K562 (cell line): ENCODE data around the gene CEP128. TPM values are rescaled to one million over a fixed set of nuclear protein-coding genes. Genes with fewer than 3 reads are reported as not detected.

ENCODE experiments used
- ATAC-seq: fragments of 200-7000 bp; cut with Tn5 transposase; 3 replicates; pipeline ENCODE4 v1.9.1; 2020; ENCODE audit warnings: moderate library complexity
- BruUV-seq: library from RNA; stranded (reverse); fragments of 400-500 nt; replicated peaks from 2 replicates; lab custom pipeline; 2021; lab: Mats Ljungman, UMichigan
- CTCF ChIA-PET: fragments of 300-600 bp; formaldehyde crosslinking; extraction: SDS; loops from one replicate; lab custom pipeline; 2021; ENCODE audit warnings: low intra/inter-chr PET ratio; lab: Yijun Ruan, JAX
- POLR2A ChIA-PET: fragments of 300-600, 350-650 bp; sonication (Branson Sonifier 250); formaldehyde crosslinking; extraction: SDS; loops from one replicate; lab custom pipeline; 2021; ENCODE audit warnings: antibody characterized with exemption, inconsistent platforms; lab: Yijun Ruan, JAX
- DNase-seq, 4 experiments: peaks; one replicate each; pipeline versions ENCODE4 v3.0.0 to v3.0.0-alpha.2; 2011 to 2018; ENCODE audit warnings: low spot score in 3 of 4, mixed read lengths in 3 of 4; ENCODE audit errors: extremely low read depth in 1 of 4
- FAIRE-seq: peaks from 2 replicates; lab custom pipeline; 2011; peaks lifted over from hg19 to GRCh38; lab: Jason Lieb, UNC
- H2AFZ ChIP-seq: 2 replicates; pipeline ENCODE4 v1.6.0; 2011; ENCODE audit warnings: low read depth, low read length, control low read depth, inconsistent platforms
- H3K27ac ChIP-seq: fragments of 200-600 bp; 3 replicates; pipeline ENCODE4 v1.8.0; 2011; ENCODE audit warnings: low read depth, mild to moderate bottlenecking, control low read depth, inconsistent platforms, low read length, moderate library complexity, mixed read lengths; ENCODE audit errors: extremely low read depth
- H3K27me3 ChIP-seq, 2 experiments: fragments of 300-600 bp in 1 of 2; 2 replicates in 1 of 2; 3 replicates in 1 of 2; pipeline versions ENCODE4 v1.6.0 to v1.8.0; 2011; ENCODE audit warnings: inconsistent platforms in 2 of 2, low read length in 2 of 2, mild to moderate bottlenecking in 1 of 2, mixed read lengths in 1 of 2, moderate library complexity in 1 of 2; ENCODE audit not compliant: control insufficient read depth in 2 of 2, insufficient read depth in 2 of 2
- H3K36me3 ChIP-seq: fragments of 300-600 bp; 3 replicates; pipeline ENCODE4 v1.8.0; 2011; ENCODE audit warnings: mild to moderate bottlenecking, low read length, inconsistent platforms; ENCODE audit not compliant: control insufficient read depth, insufficient read depth
- H3K4me1 ChIP-seq, 2 experiments: fragments of 200-600 bp in 1 of 2; replicated peaks in 1 of 2; 2 replicates in 1 of 2; 3 replicates in 1 of 2; pipeline versions ENCODE4 v1.5.1 to v1.8.0; 2011; ENCODE audit warnings: inconsistent platforms in 2 of 2, low read length in 2 of 2, mild to moderate bottlenecking in 1 of 2, mixed read lengths in 1 of 2, moderate library complexity in 1 of 2; ENCODE audit not compliant: control insufficient read depth in 2 of 2, insufficient read depth in 2 of 2
- H3K4me2 ChIP-seq: 2 replicates; pipeline ENCODE4 v1.6.1; 2011; ENCODE audit warnings: low read length, control low read depth, inconsistent platforms, mixed read lengths; ENCODE audit not compliant: insufficient read depth
- H3K4me3 ChIP-seq: fragments of 200-600 bp; sonication (generic), shearing (Covaris generic); 2 replicates; pipeline ENCODE4 v1.5.1; 2016; ENCODE audit warnings: control low read depth, inconsistent platforms
- H3K79me2 ChIP-seq: fragments of 200-600 bp; 3 replicates; pipeline ENCODE4 v1.8.0; 2011; ENCODE audit warnings: low read length, inconsistent platforms; ENCODE audit not compliant: control insufficient read depth, insufficient read depth
- H3K9ac ChIP-seq, 2 experiments: 2 replicates each; pipeline versions ENCODE4 v1.6.0 to v1.6.1; 2011; ENCODE audit warnings: low read depth in 2 of 2, low read length in 2 of 2, control low read depth in 1 of 2, inconsistent platforms in 1 of 2, mild to moderate bottlenecking in 1 of 2, mixed read lengths in 1 of 2; ENCODE audit not compliant: insufficient read depth in 1 of 2
- H3K9me1 ChIP-seq: one replicate; pipeline ENCODE4 v1.6.0; 2011; ENCODE audit warnings: inconsistent platforms, mild to moderate bottlenecking, low read length, moderate library complexity; ENCODE audit not compliant: control insufficient read depth, insufficient read depth
- H3K9me3 ChIP-seq: replicated peaks from 2 replicates; pipeline ENCODE4 v1.5.1; 2011; ENCODE audit warnings: low read depth, low read length, inconsistent platforms; ENCODE audit not compliant: control insufficient read depth, insufficient read depth
- H4K20me1 ChIP-seq: replicated peaks from 2 replicates; pipeline ENCODE4 v1.6.1; 2011; ENCODE audit warnings: low read length, inconsistent platforms, mixed read lengths; ENCODE audit not compliant: control insufficient read depth, insufficient read depth
- L3MBTL2 ChIP-seq: fragments of 450-650 bp; IDR thresholded peaks from 2 replicates; pipeline ENCODE4 v1.6.1; 2016; ENCODE audit warnings: mild to moderate bottlenecking, moderate library complexity
- POLR2H ChIP-seq: IDR thresholded peaks from 2 replicates; pipeline ENCODE4 v1.6.1; 2016; ENCODE audit warnings: missing genetic modification characterization, low read depth, mild to moderate bottlenecking, control low read depth, missing compliant biosample characterization, moderate library complexity
- SIX5 ChIP-seq, 2 experiments: IDR thresholded peaks; 2 replicates each; pipeline ENCODE4 v1.6.1; 2011; ENCODE audit warnings: low read length in 2 of 2, borderline replicate concordance in 1 of 2, low read depth in 1 of 2, mild to moderate bottlenecking in 1 of 2, moderate library complexity in 1 of 2; ENCODE audit not compliant: insufficient read depth in 1 of 2
- SMARCE1 ChIP-seq: fragments of 450-650 bp; IDR thresholded peaks from 2 replicates; pipeline ENCODE4 v1.7.1; 2016; ENCODE audit warnings: mild to moderate bottlenecking
- WGBS: fragments of 100-300 bp; shearing (Covaris generic); methylation state at CpG from one replicate; pipeline ENCODE4 v1.1.6; 2016; ENCODE audit warnings: low coverage, mixed read lengths; ENCODE audit not compliant: insufficient coverage; ENCODE audit errors: missing lambda C conversion rate; 5-methylcytosine and 5-hydroxymethylcytosine counted together
- in situ Hi-C: fragments of 300-500 bp; cut with MboI; formaldehyde crosslinking; loops from 4 replicates; pipeline ENCODE4 v1.15.0; 2018; ENCODE audit warnings: inconsistent platforms, mixed read lengths
- intact Hi-C: fragments of 100-400 bp; cut with micrococcal nuclease; formaldehyde crosslinking; loops from 2 replicates; pipeline ENCODE4 v1.14.2; 2022
- polyA plus RNA-seq, 8 experiments: library from polyadenylated mRNA; depleted of rRNA in 4 of 8; stranded (reverse) in 5 of 8; unstranded in 3 of 8; fragments of >200 nt; fragmentation: Nextera tagmentation in 2 of 8; fragmentation: Illumina TruSeq in 1 of 8; extraction: Ambion mirVana in 2 of 8; extraction: Trizol in 1 of 8; gene quantifications; 2 replicates each; pipeline versions ENCODE4 v1.2.1 to v1.2.3, GENCODE V29; 2011 to 2014; ENCODE audit warnings: inconsistent platforms in 1 of 8, missing spikeins in 1 of 8
- total RNA-seq, 7 experiments: library from RNA; depleted of rRNA in 6 of 7; stranded (reverse); fragments of >200 nt in 6 of 7; fragmentation: Illumina TruSeq in 2 of 7; extraction: Trizol in 2 of 7; gene quantifications; 2 replicates each; pipeline versions ENCODE4 v1.2.1 to v1.2.3, GENCODE V29; 2011 to 2021; ENCODE audit warnings: low replicate concordance in 1 of 7
- TF ChIP-seq, protein P1 (sequence below), 2 experiments: fragments of 450-650 bp; formaldehyde crosslinking in 1 of 2; IDR thresholded peaks; 2 replicates each; pipeline versions ENCODE4 v1.4.0 to v1.6.1; 2014 to 2020; ENCODE audit warnings: mild to moderate bottlenecking in 2 of 2, borderline replicate concordance in 1 of 2, low read depth in 1 of 2

The CEP128 gene
- total and polyA plus RNA-seq, 9 of the 15 experiments (the other 6 are each of a cell fraction or from before 2014, with no cell fraction given), result 2.3 to 9.2 (median 4.6) TPM

GRCh38 chr14:80941241-80942185 lies at the start of gene CEP128 (continued):
- TF ChIP-seq L3MBTL2 (peak; percentile 56; the same call in 1 of the 2 replicates), SIX5 (IDR thresholded peaks at IDR 0.05; ENCODE audit: borderline replicate concordance in 1 of 2, insufficient read depth in 1 of 2, low read depth in 1 of 2, low read length in 2 of 2) (peak; percentile 86 to 89), POLR2H (peak; percentile 46; the same call in 1 of the 2 replicates), SMARCE1 (no peak)
- TF ChIP-seq, all 486 proteins: peak for 57

- no peak overlapping the region for H2AFZ ChIP-seq
- CTCF ChIA-PET, result no interaction called here
- H3K79me2 ChIP-seq, result no peaks in the 10 kb centered on the region
- no peaks in the 10 kb centered on the region for H3K4me1 ChIP-seq
- no peak overlapping the region for H3K27ac ChIP-seq
- no peak overlapping the region for H3K4me3 ChIP-seq
- H4K20me1 ChIP-seq, result no peaks in the 10 kb centered on the region
- POLR2A ChIA-PET, result interaction anchor here (0.7 kb wide), 1 partner anchor 31 kb away, joined by 3 read pairs; no protein-coding TSS in a partner anchor
- in situ Hi-C loops, result loop anchor here (25.0 kb wide), 1 partner anchor 473 kb away; no protein-coding TSS in a partner anchor
- H3K27me3 ChIP-seq, result no peaks in the 10 kb centered on the region
- no peak for FAIRE-seq
- WGBS, result 8% methylated on average over 6 of the region's 6 CpGs
- intact Hi-C loops, result loop anchor here (5.0 to 10.0 kb wide), 2 partner anchors 134 to 932 kb away; no protein-coding TSS in a partner anchor
- H3K36me3 ChIP-seq, result no peaks in the 10 kb centered on the region
- ATAC-seq, result no peak
- no peaks in the 10 kb centered on the region for H3K9me3 ChIP-seq
- no peaks in the 10 kb centered on the region for H3K9me1 ChIP-seq
- no peak for DNase-seq
- BruUV-seq, result no TSS peak
- H3K4me2 ChIP-seq, result no peak overlapping the region
- no peak overlapping the region for H3K9ac ChIP-seq
- TF ChIP-seq, protein P1, sequence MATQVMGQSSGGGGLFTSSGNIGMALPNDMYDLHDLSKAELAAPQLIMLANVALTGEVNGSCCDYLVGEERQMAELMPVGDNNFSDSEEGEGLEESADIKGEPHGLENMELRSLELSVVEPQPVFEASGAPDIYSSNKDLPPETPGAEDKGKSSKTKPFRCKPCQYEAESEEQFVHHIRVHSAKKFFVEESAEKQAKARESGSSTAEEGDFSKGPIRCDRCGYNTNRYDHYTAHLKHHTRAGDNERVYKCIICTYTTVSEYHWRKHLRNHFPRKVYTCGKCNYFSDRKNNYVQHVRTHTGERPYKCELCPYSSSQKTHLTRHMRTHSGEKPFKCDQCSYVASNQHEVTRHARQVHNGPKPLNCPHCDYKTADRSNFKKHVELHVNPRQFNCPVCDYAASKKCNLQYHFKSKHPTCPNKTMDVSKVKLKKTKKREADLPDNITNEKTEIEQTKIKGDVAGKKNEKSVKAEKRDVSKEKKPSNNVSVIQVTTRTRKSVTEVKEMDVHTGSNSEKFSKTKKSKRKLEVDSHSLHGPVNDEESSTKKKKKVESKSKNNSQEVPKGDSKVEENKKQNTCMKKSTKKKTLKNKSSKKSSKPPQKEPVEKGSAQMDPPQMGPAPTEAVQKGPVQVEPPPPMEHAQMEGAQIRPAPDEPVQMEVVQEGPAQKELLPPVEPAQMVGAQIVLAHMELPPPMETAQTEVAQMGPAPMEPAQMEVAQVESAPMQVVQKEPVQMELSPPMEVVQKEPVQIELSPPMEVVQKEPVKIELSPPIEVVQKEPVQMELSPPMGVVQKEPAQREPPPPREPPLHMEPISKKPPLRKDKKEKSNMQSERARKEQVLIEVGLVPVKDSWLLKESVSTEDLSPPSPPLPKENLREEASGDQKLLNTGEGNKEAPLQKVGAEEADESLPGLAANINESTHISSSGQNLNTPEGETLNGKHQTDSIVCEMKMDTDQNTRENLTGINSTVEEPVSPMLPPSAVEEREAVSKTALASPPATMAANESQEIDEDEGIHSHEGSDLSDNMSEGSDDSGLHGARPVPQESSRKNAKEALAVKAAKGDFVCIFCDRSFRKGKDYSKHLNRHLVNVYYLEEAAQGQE (IDR thresholded peaks at IDR 0.05; ENCODE audit: borderline replicate concordance), result no peak
- TF ChIP-seq, protein P1 (CRISPR knock-in tag; IDR thresholded peaks at IDR 0.05; ENCODE audit: low read depth), result no peak
Observed at GRCh38 chr14:80988735-80989429, 47.3 kb upstream of the CEP128 start.
